GM10266 (cell line): Measurements from ENCODE around the gene CLDN9.

ENCODE experiments used
- DNase-seq: peaks from one replicate; pipeline ENCODE4 v3.0.0; 2012; ENCODE audit errors: extremely low spot score
- TF ChIP-seq, protein P1 (sequence below): IDR thresholded peaks from 2 replicates; pipeline ENCODE4 v1.5.1; 2012; ENCODE audit warnings: mild to moderate bottlenecking, low read depth; ENCODE audit not compliant: control insufficient read depth, insufficient read depth; ENCODE audit errors: missing control alignments

Gene CLDN9

DNA sequence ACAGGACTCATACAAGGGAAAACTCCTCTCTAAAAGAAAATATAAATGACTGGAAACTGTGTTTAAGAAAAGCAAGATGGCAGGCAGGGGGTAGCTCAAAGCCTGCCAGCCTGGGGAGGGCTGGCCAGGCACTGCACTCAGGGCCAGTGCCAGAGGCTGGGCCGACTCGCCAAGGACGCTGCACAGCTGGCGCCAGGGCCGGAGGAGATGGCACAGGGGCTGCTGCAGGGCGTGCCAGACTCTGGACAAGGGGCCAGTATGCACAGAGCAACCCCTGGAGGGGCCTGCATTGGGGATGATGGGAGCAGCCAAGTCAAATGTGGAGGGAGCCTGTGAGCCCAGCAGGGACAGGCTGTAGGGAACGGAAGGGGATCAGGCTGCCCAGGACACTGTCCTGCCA lies 36.5 kb upstream of the CLDN9 start:
- TF ChIP-seq, protein P1, sequence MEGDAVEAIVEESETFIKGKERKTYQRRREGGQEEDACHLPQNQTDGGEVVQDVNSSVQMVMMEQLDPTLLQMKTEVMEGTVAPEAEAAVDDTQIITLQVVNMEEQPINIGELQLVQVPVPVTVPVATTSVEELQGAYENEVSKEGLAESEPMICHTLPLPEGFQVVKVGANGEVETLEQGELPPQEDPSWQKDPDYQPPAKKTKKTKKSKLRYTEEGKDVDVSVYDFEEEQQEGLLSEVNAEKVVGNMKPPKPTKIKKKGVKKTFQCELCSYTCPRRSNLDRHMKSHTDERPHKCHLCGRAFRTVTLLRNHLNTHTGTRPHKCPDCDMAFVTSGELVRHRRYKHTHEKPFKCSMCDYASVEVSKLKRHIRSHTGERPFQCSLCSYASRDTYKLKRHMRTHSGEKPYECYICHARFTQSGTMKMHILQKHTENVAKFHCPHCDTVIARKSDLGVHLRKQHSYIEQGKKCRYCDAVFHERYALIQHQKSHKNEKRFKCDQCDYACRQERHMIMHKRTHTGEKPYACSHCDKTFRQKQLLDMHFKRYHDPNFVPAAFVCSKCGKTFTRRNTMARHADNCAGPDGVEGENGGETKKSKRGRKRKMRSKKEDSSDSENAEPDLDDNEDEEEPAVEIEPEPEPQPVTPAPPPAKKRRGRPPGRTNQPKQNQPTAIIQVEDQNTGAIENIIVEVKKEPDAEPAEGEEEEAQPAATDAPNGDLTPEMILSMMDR = no peak
- DNase-seq = no peak

- TF ChIP-seq, protein P1 = no peak
- DNase-seq = no peak
Observed at GRCh38 chr16:2976673-2977072, 36.0 kb upstream of the CLDN9 start.

DNA sequence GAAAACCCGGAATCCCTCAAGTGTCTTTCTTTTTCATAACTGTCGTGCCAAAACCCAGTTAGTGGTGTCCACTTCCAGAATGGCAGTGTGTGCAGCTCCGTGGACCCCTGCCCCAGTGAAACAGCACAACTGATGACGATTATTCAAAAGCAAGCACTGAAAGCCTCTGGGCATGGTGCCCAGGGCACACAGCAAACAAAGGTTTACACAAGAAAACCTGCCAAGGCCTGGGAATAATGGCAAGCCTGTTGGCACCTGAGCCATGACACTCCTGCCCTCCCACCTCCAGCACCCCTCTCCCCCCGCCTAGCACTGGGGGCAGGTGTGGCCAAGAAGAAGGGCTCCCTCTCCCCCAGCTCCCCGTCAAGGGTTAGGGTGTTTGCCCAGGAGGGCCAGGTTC lies 35.3 kb upstream of the CLDN9 start:
- no peak for DNase-seq
- TF ChIP-seq, protein P1 = no peak

- TF ChIP-seq, protein P1 = no peak
- peak; percentile 43 for DNase-seq
Observed at GRCh38 chr16:2979669-2980226, 33.0 kb upstream of the CLDN9 start.

GRCh38 chr16:2980227-2981176 lies 32.2 kb upstream of the CLDN9 start, which contains the start of gene PKMYT1:
PKMYT1 (minus strand) TSS chr16:2980446; CDS start chr16:2979657, 789 bp downstream.
- TF ChIP-seq, protein P1 = no peak
- DNase-seq = peak; percentile 100

GRCh38 chr16:2981177-2981898 lies 31.4 kb upstream of the CLDN9 start:
- TF ChIP-seq, protein P1 = no peak
- no peak for DNase-seq
